Smooth muscle cell (in vitro differentiated cells): ENCODE data around the gene NFKBIE. TPM values are rescaled to one million over a fixed set of nuclear protein-coding genes. Genes with fewer than 3 reads are reported as not detected.

Experiments used
- DNase-seq: peaks from one replicate; lab custom pipeline; 2025; ENCODE audit not compliant: unreplicated experiment; lab: John Stamatoyannopoulos, UW
- H2AFZ ChIP-seq: fragments of 200-600 bp; sonication (generic); 2 replicates; pipeline ENCODE4 v1.6.0; 2016; ENCODE audit warnings: antibody characterized with exemption, low read depth, mild to moderate bottlenecking
- H3F3A ChIP-seq: fragments of 200-600 bp; sonication (generic); 2 replicates; pipeline ENCODE4 v1.6.0; 2017; ENCODE audit warnings: antibody characterized with exemption, low read depth
- H3K27ac ChIP-seq: fragments of 200-600 bp; sonication (generic); 2 replicates; pipeline ENCODE4 v1.5.1; 2016; ENCODE audit warnings: low read depth, mild to moderate bottlenecking
- H3K27me3 ChIP-seq: fragments of 200-600 bp; sonication (generic); 2 replicates; pipeline ENCODE4 v1.6.1; 2016; ENCODE audit warnings: low read depth, mild to moderate bottlenecking
- H3K36me3 ChIP-seq: fragments of 200-600 bp; sonication (generic); 2 replicates; pipeline ENCODE4 v1.5.1; 2016; ENCODE audit warnings: low read depth
- H3K4me1 ChIP-seq: fragments of 200-600 bp; sonication (generic); 2 replicates; pipeline ENCODE4 v1.5.1; 2016; ENCODE audit warnings: low read depth
- H3K4me2 ChIP-seq: fragments of 200-600 bp; sonication (generic); 2 replicates; pipeline ENCODE4 v1.6.0; 2016; ENCODE audit warnings: mild to moderate bottlenecking
- H3K4me3 ChIP-seq: fragments of 200-600 bp; sonication (generic); 2 replicates; pipeline ENCODE4 v1.5.1; 2016; ENCODE audit warnings: mild to moderate bottlenecking
- H3K79me2 ChIP-seq: fragments of 200-600 bp; sonication (generic); 2 replicates; pipeline ENCODE4 v1.6.0; 2016; ENCODE audit warnings: low read depth, mild to moderate bottlenecking
- H3K9ac ChIP-seq: fragments of 200-600 bp; sonication (generic); 2 replicates; pipeline ENCODE4 v1.6.0; 2016; ENCODE audit warnings: low read depth
- H3K9me3 ChIP-seq: fragments of 200-600 bp; sonication (generic); replicated peaks from 2 replicates; pipeline ENCODE4 v1.5.1; 2016; ENCODE audit warnings: low read depth
- H4K20me1 ChIP-seq: fragments of 200-600 bp; sonication (generic); 2 replicates; pipeline ENCODE4 v1.6.0; 2016; ENCODE audit warnings: low read depth
- CTCF ChIP-seq: fragments of 200-600 bp; sonication (generic); IDR thresholded peaks from 2 replicates; pipeline ENCODE4 v1.5.1; 2017; ENCODE audit warnings: borderline replicate concordance, mild to moderate bottlenecking, antibody characterized with exemption; ENCODE audit not compliant: insufficient read depth, poor library complexity, severe bottlenecking
- WGBS: methylation state at CpG from one replicate; pipeline ENCODE4 v1.1.7; 2016; ENCODE audit warnings: low lambda C conversion rate; 5-methylcytosine and 5-hydroxymethylcytosine counted together
- polyA plus RNA-seq: library from polyadenylated mRNA; unstranded; fragments of >200 nt; fragmentation: Nextera tagmentation; extraction: Ambion mirVana; gene quantifications from 2 replicates; pipeline ENCODE4 v1.2.1, GENCODE V29; 2016
- total RNA-seq: library from RNA; depleted of rRNA; stranded (reverse); fragments of >200 nt; gene quantifications from 2 replicates; pipeline ENCODE4 v1.2.3, GENCODE V29; 2014

NFKBIE gene
- total and polyA plus RNA-seq, 2 experiments from 2014 or later, result 7.0 to 12.3 TPM

GRCh38 chr6:44298864-44299263 lies 33.5 kb upstream of the NFKBIE start:
- no peak for TF ChIP-seq CTCF
- 82% methylated on average over 3 of the region's 3 CpGs for WGBS
- Histone ChIP-seq H3K36me3 (no peaks in the 10 kb centered on the region), H3K9ac (no peak overlapping the region), H4K20me1 (no peaks in the 10 kb centered on the region), H3F3A (no peaks in the 10 kb centered on the region), H3K4me3 (no peak overlapping the region), H2AFZ (no peak overlapping the region), H3K27ac (no peak overlapping the region), H3K4me2 (no peak overlapping the region), H3K4me1 (peaks cover 4% of the 10 kb centered on the region), H3K9me3 (no peaks in the 10 kb centered on the region), H3K79me2 (no peaks in the 10 kb centered on the region), H3K27me3 (peaks cover 52% of the 10 kb centered on the region)
- DNase-seq, result no peak

GRCh38 chr6:44298055-44298803 lies 32.9 kb upstream of the NFKBIE start:
- Histone ChIP-seq H3K9ac (no peak overlapping the region), H3K27me3 (peaks cover 58% of the 10 kb centered on the region), H3K4me2 (peak overlapping the region; percentile 92), H3K27ac (no peak overlapping the region), H2AFZ (no peak overlapping the region), H4K20me1 (no peaks in the 10 kb centered on the region), H3K79me2 (no peaks in the 10 kb centered on the region), H3K36me3 (no peaks in the 10 kb centered on the region), H3K4me1 (peaks cover 4% of the 10 kb centered on the region), H3K4me3 (peak overlapping the region; percentile 60), H3K9me3 (no peaks in the 10 kb centered on the region), H3F3A (no peaks in the 10 kb centered on the region)
- TF ChIP-seq CTCF, result no peak
- 45% methylated on average over 20 of the region's 20 CpGs for WGBS
- DNase-seq, result no peak

- Histone ChIP-seq H3K27ac (no peak overlapping the region), H3K4me1 (peaks cover 4% of the 10 kb centered on the region), H3K36me3 (no peaks in the 10 kb centered on the region), H2AFZ (no peak overlapping the region), H3K4me3 (peak overlapping the region; percentile 60), H3K4me2 (peak overlapping the region; percentile 92), H3F3A (no peaks in the 10 kb centered on the region), H4K20me1 (no peaks in the 10 kb centered on the region), H3K79me2 (no peaks in the 10 kb centered on the region), H3K27me3 (peaks cover 64% of the 10 kb centered on the region), H3K9me3 (no peaks in the 10 kb centered on the region), H3K9ac (no peak overlapping the region)
- no peak for DNase-seq
- 2% methylated on average over 74 of the region's 86 CpGs for WGBS
- TF ChIP-seq CTCF, result no peak
These were observed 32.0 kb upstream of the NFKBIE start for GRCh38 chr6:44297063-44298038.
